Measurements from ENCODE around the gene CNNM3.

GRCh38 chr2:96859681-96860064, 43.6 kb downstream of the CNNM3 start:
- TF ChIP-seq PRDM4 (tag by site-specific recombination; IDR thresholded peaks at IDR 0.05), result no peak
- TF ChIP-seq CTCF (tag by site-specific recombination; IDR thresholded peaks at IDR 0.05), result no peak
- no peak for TF ChIP-seq ZNF138 (tag by site-specific recombination; IDR thresholded peaks at IDR 0.05; ENCODE audit: borderline replicate concordance)
